ENCODE measurements around the gene CCL19.

CCL19 gene

GRCh38 chr9:34652602-34653000, 38.5 kb downstream of the CCL19 start:
- H3K4me2 ChIP-seq (ENCODE audit: low read depth, low read length, poor library complexity, severe bottlenecking), result no peak overlapping the region

GRCh38 chr9:34651876-34652601, 39.0 kb downstream of the CCL19 start, which contains the start of gene IL11RA:
Gene IL11RA (plus strand): TSS chr9:34652185. CDS start chr9:34655218, 3,033 bp downstream.
- no peak within 1 kb of the TSS for H3K4me2 ChIP-seq (ENCODE audit: low read depth, low read length, poor library complexity, severe bottlenecking)
- no peaks in the 10 kb centered on the region for H3K9me2 ChIP-seq (replicated peaks; ENCODE audit: low read depth, low read length)
- TF ChIP-seq EZH2phosphoT487 (IDR thresholded peaks at IDR 0.05; ENCODE audit: borderline replicate concordance), result no peak
- no peak for TF ChIP-seq CTCF (conservative IDR thresholded peaks at IDR 0.05; ENCODE audit: low read length)
- H3F3A ChIP-seq (ENCODE audit: low read depth), result no peaks in the 10 kb centered on the region
- H3K36me3 ChIP-seq (ENCODE audit: insufficient read depth, low read length), result peaks cover 10% of the 10 kb centered on the region; the same call in 1 of the 2 replicates
- H3K4me1 ChIP-seq (ENCODE audit: insufficient read depth, low read length, poor library complexity, severe bottlenecking), result peaks cover 18% of the 10 kb centered on the region
- peaks cover 16% of the 10 kb centered on the region for H4K20me1 ChIP-seq (ENCODE audit: insufficient read depth, low read length, poor library complexity, severe bottlenecking)
- H3K9me3 ChIP-seq (ENCODE audit: insufficient read depth, low read depth, low read length), result no peaks in the 10 kb centered on the region
- H2AFZ ChIP-seq (ENCODE audit: low read length), result no peak within 1 kb of the TSS
- peaks cover 24% of the 10 kb centered on the region for H3K79me2 ChIP-seq (ENCODE audit: insufficient read depth, low read length)
- no peak within 1 kb of the TSS for H3K4me3 ChIP-seq (ENCODE audit: low read length, poor library complexity, severe bottlenecking)
- H3K27me3 ChIP-seq (ENCODE audit: insufficient read depth, low read length, poor library complexity, severe bottlenecking), result no peaks in the 10 kb centered on the region
- no peak within 1 kb of the TSS for H3K9ac ChIP-seq (ENCODE audit: low read depth, low read length, poor library complexity, severe bottlenecking)

More at GRCh38 chr9:34652602-34653000, 38.5 kb downstream of the CCL19 start:
- no peak for TF ChIP-seq EZH2phosphoT487 (IDR thresholded peaks at IDR 0.05; ENCODE audit: borderline replicate concordance)
- no peak for TF ChIP-seq CTCF (conservative IDR thresholded peaks at IDR 0.05; ENCODE audit: low read length)
- Histone ChIP-seq H3K9ac (ENCODE audit: low read depth, low read length, poor library complexity, severe bottlenecking) (no peak overlapping the region), H2AFZ (ENCODE audit: low read length) (no peak overlapping the region), H3K9me3 (ENCODE audit: insufficient read depth, low read depth, low read length) (no peaks in the 10 kb centered on the region), H3K9me2 (replicated peaks; ENCODE audit: low read depth, low read length) (no peaks in the 10 kb centered on the region), H3F3A (ENCODE audit: low read depth) (no peaks in the 10 kb centered on the region), H4K20me1 (ENCODE audit: insufficient read depth, low read length, poor library complexity, severe bottlenecking) (peaks cover 13% of the 10 kb centered on the region), H3K27me3 (ENCODE audit: insufficient read depth, low read length, poor library complexity, severe bottlenecking) (no peaks in the 10 kb centered on the region), H3K79me2 (ENCODE audit: insufficient read depth, low read length) (peaks cover 18% of the 10 kb centered on the region), H3K4me3 (ENCODE audit: low read length, poor library complexity, severe bottlenecking) (no peak overlapping the region), H3K4me1 (ENCODE audit: insufficient read depth, low read length, poor library complexity, severe bottlenecking) (peaks cover 15% of the 10 kb centered on the region), H3K36me3 (ENCODE audit: insufficient read depth, low read length) (peaks cover 10% of the 10 kb centered on the region; the same call in 1 of the 2 replicates)

GRCh38 chr9:34651321-34651720, 39.8 kb downstream of the CCL19 start:
- peaks cover 16% of the 10 kb centered on the region for H4K20me1 ChIP-seq (ENCODE audit: insufficient read depth, low read length, poor library complexity, severe bottlenecking)
- H3K9ac ChIP-seq (ENCODE audit: low read depth, low read length, poor library complexity, severe bottlenecking), result no peak overlapping the region
- no peak overlapping the region for H3K4me3 ChIP-seq (ENCODE audit: low read length, poor library complexity, severe bottlenecking)
- H3K79me2 ChIP-seq (ENCODE audit: insufficient read depth, low read length), result peaks cover 24% of the 10 kb centered on the region
- TF ChIP-seq EZH2phosphoT487 (IDR thresholded peaks at IDR 0.05; ENCODE audit: borderline replicate concordance) (no peak), CTCF (conservative IDR thresholded peaks at IDR 0.05; ENCODE audit: low read length) (no peak)
- H3K9me3 ChIP-seq (ENCODE audit: insufficient read depth, low read depth, low read length), result no peaks in the 10 kb centered on the region
- peaks cover 18% of the 10 kb centered on the region for H3K4me1 ChIP-seq (ENCODE audit: insufficient read depth, low read length, poor library complexity, severe bottlenecking)
- no peak overlapping the region for H3K4me2 ChIP-seq (ENCODE audit: low read depth, low read length, poor library complexity, severe bottlenecking)
- H3F3A ChIP-seq (ENCODE audit: low read depth), result no peaks in the 10 kb centered on the region
- H3K27me3 ChIP-seq (ENCODE audit: insufficient read depth, low read length, poor library complexity, severe bottlenecking), result no peaks in the 10 kb centered on the region
- H3K9me2 ChIP-seq (replicated peaks; ENCODE audit: low read depth, low read length), result no peaks in the 10 kb centered on the region
- H3K36me3 ChIP-seq (ENCODE audit: insufficient read depth, low read length), result peaks cover 10% of the 10 kb centered on the region; the same call in 1 of the 2 replicates
- H2AFZ ChIP-seq (ENCODE audit: low read length), result no peak overlapping the region

Data from Loucy (cell line).